Sigmoid colon (tissue), 7 donors: ENCODE measurements around the gene FANCC. TPM values are rescaled to one million over a fixed set of nuclear protein-coding genes. Genes with fewer than 3 reads are reported as not detected.

Source experiments
- DNase-seq: peaks from one replicate; pipeline ENCODE4 v3.0.0-alpha.2; 2019
- H3K27ac ChIP-seq, 4 donors: fragments of 200-600 bp; sonication (generic); one replicate each; pipeline ENCODE4 v1.5.1; 2016 to 2019; ENCODE audit warnings: mild to moderate bottlenecking in 1 of 4
- H3K27me3 ChIP-seq, 3 donors: fragments of 200-600 bp; sonication (generic); one replicate each; pipeline ENCODE4 v1.5.1; 2019; ENCODE audit warnings: mild to moderate bottlenecking in 1 of 3
- H3K36me3 ChIP-seq, 4 donors: fragments of 200-600 bp; sonication (generic); one replicate each; pipeline ENCODE4 v1.5.1; 2016 to 2019
- H3K4me1 ChIP-seq, 4 donors: fragments of 200-600 bp; sonication (generic); one replicate each; pipeline ENCODE4 v1.5.1; 2017 to 2019
- H3K4me3 ChIP-seq, 4 donors: fragments of 200-600 bp; sonication (generic); one replicate each; pipeline ENCODE4 v1.5.1; 2017 to 2019; ENCODE audit warnings: mild to moderate bottlenecking in 2 of 4, moderate library complexity in 1 of 4
- H3K9me3 ChIP-seq, 4 donors: fragments of 200-600 bp in 3 of 4; sonication (generic) in 3 of 4; one replicate each; pipeline versions ENCODE4 v1.5.1 to v1.6.1; 2013 to 2019
- CTCF ChIP-seq, 4 experiments: fragments of 450-650 bp in 3 of 4; fragments of 200-600 bp in 1 of 4; IDR thresholded peaks; one replicate each; pipeline ENCODE4 v1.5.1; 2016 to 2019; ENCODE audit warnings: antibody characterized with exemption in 4 of 4, mild to moderate bottlenecking in 3 of 4, moderate library complexity in 2 of 4
- EP300 ChIP-seq, 4 donors: sonication (generic); formaldehyde crosslinking; IDR thresholded peaks; one replicate each; pipeline ENCODE4 v1.6.1; 2017; ENCODE audit warnings: antibody characterized with exemption in 4 of 4
- POLR2A ChIP-seq, 2 donors: fragments of 450-650 bp; IDR thresholded peaks; one replicate each; pipeline ENCODE4 v1.6.1; 2016; ENCODE audit warnings: antibody characterized with exemption in 2 of 2, mild to moderate bottlenecking in 2 of 2, moderate library complexity in 2 of 2
- POLR2AphosphoS5 ChIP-seq, 4 donors: sonication (generic); formaldehyde crosslinking; IDR thresholded peaks; one replicate each; pipeline ENCODE4 v1.6.1; 2017; ENCODE audit warnings: antibody characterized with exemption in 4 of 4
- WGBS, 2 donors: extraction: QIAGEN DNeasy Blood & Tissue Kit; methylation state at CpG; one replicate each; pipeline ENCODE4 v1.1.7; 2013; 5-methylcytosine and 5-hydroxymethylcytosine counted together
- intact Hi-C: fragments of 100-400 bp; cut with DNase I; formaldehyde crosslinking; loops from one replicate; pipeline ENCODE4 v1.15.1; 2023
- polyA plus RNA-seq, 3 donors: library from polyadenylated mRNA; stranded (reverse); fragments of 200-250 nt; gene quantifications; one replicate each; pipeline ENCODE4 v1.2.3, GENCODE V29; 2013
- total RNA-seq, 4 donors: library from RNA; depleted of rRNA; stranded (reverse); fragments of >200 nt; gene quantifications; one replicate each; pipeline ENCODE4 v1.1.0, GENCODE V29; 2016
- donor health status: healthy with polysubstance abuse.
- donor health status: Bipolar disorder and iron deficiency.
- donor health status: healthy.

The FANCC gene
- total and polyA plus RNA-seq, 7 donors = 2.4 to 10.6 (median 5.3) TPM

DNA sequence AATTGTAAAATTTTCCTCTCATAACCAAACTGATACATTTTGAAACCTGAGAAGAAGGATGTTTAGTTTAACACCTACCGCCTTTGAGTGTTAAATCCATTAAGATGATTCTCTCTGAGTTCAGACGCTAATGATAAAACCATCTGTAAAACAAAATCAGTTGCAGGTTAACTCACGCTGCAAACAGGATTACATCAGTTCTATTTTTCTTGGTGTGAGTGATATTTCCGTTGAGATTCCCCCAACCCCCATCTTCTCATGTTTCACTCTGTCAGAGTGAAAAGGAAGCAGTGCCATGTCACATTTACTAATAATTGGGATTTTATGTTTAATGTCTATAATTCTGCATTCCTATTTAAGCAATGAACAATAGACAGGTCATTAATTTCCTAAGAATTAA is 146.5 kb downstream of the FANCC start:
- H3K27me3 ChIP-seq = no peaks in the 10 kb centered on the region
- peak overlapping the region in 1 of 4 donors; percentile 68 for H3K27ac ChIP-seq
- no peaks in the 10 kb centered on the region for H3K36me3 ChIP-seq
- 69 to 85% methylated on average over 4 of the region's 4 CpGs for WGBS, 2 donors
- no peak for DNase-seq
- TF ChIP-seq CTCF (IDR thresholded peaks at IDR 0.05) = no peak
- no peak for TF ChIP-seq EP300 (IDR thresholded peaks at IDR 0.05)
- no peak for TF ChIP-seq POLR2AphosphoS5 (IDR thresholded peaks at IDR 0.05)
- no peak for TF ChIP-seq POLR2A (IDR thresholded peaks at IDR 0.05)
- no peak overlapping the region for H3K4me3 ChIP-seq
- no peaks in the 10 kb centered on the region for H3K9me3 ChIP-seq
- intact Hi-C loops = no loop called here
- peaks cover 0 to 10% (median 2%) of the 10 kb centered on the region in 4 donors for H3K4me1 ChIP-seq

DNA sequence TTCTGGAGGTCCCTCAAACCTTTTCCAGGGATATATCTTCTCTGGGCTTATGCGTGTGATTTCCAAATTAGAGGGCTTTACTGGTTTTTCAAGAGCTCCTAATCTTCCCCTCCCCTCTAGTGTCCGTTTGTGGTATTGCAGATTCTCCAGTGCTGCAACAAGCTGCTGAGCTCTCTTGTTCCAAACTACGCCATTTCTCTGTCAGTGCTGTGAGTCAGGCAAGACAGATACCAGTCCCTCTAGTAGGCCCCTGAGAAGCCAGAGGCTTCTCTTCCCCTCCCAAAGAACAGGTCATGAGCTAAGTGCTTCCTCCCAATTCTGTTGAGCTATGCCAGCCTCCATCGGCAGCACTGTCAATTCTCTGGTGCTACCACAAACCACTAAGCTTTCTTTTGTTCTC is 149.5 kb downstream of the FANCC start:
- no peak for DNase-seq
- Histone ChIP-seq H3K27me3 (no peaks in the 10 kb centered on the region), H3K27ac (no peak overlapping the region)

DNA sequence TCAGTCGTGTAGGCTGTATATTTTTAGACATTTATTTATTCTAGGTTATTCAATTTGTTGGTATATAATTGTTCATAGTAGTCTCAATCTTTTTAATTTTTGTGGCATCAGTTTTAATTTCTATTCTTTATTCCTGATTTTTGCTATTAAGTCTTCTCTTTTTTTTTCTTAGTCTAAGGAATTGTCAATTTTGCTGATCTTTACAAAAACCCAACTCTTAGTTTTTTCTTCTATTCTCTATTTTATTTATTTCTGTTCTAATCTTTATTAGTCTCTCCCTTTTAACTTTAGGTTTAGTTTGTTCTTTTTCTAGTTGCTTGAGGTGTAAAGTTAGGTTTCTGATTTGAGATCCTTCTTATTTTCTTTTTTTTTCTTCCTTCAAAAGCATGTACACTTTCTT is 152.5 kb downstream of the FANCC start:
- H3K4me3 ChIP-seq = no peak overlapping the region
- DNase-seq = no peak
- intact Hi-C loops = no loop called here
- no peaks in the 10 kb centered on the region for H3K27me3 ChIP-seq
- H3K4me1 ChIP-seq = peaks cover 0 to 3% (median 0%) of the 10 kb centered on the region in 4 donors
- 86 to 90% methylated on average over 1 of the region's 1 CpG for WGBS, 2 donors
- no peaks in the 10 kb centered on the region for H3K9me3 ChIP-seq
- no peak overlapping the region for H3K27ac ChIP-seq
- H3K36me3 ChIP-seq = no peaks in the 10 kb centered on the region
- TF ChIP-seq CTCF (IDR thresholded peaks at IDR 0.05) = no peak
- no peak for TF ChIP-seq POLR2A (IDR thresholded peaks at IDR 0.05)
- no peak for TF ChIP-seq EP300 (IDR thresholded peaks at IDR 0.05)
- TF ChIP-seq POLR2AphosphoS5 (IDR thresholded peaks at IDR 0.05) = no peak

More for the DNA sequence above, 149.5 kb downstream of the FANCC start:
- Histone ChIP-seq H3K36me3 (no peaks in the 10 kb centered on the region), H3K4me1 (peaks cover 0 to 10% (median 2%) of the 10 kb centered on the region in 4 donors), H3K9me3 (no peaks in the 10 kb centered on the region), H3K4me3 (no peak overlapping the region)
- intact Hi-C loops = no loop called here
- TF ChIP-seq POLR2A (IDR thresholded peaks at IDR 0.05) (no peak), POLR2AphosphoS5 (IDR thresholded peaks at IDR 0.05) (no peak), CTCF (IDR thresholded peaks at IDR 0.05) (peak; percentile 51 to 80 (median 73))
- WGBS, 2 donors = 56 to 72% methylated on average over 4 of the region's 4 CpGs

DNA sequence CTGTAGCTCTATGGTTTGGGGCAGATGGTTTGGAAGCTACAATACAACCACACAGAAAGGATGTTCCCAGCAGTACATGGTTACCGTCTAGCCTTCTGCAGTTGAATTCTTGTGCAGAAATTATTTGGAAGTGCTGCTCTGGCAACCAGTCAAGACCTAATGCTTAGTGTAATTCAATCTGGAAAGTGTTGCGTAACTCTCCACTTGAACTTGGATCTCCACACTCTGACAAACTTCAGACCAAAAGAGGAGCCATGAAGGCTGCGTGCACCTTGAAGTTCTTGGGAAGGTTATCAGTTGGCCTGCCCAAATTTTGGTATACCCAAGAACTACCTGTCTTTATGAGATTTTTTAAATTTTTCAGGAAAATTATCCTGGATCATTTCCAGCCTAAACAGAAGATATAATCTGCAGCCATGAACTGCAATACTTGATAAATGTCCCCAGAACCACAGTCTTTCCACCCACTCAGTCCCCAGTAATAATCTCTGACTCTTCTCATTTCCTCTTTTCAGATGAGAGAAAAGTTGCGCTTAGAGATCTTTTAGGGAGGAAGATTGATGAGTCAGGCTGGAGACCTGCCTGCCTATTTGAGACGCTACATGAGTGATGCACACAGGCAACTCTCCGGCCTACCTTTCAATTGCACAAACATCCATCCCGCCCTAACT is 159.9 kb downstream of the FANCC start:
- TF ChIP-seq EP300 (IDR thresholded peaks at IDR 0.05) (no peak), POLR2AphosphoS5 (IDR thresholded peaks at IDR 0.05) (peak; percentile 65 to 72 (median 70))
- DNase-seq = peak; percentile 90
- WGBS, 2 donors = 79 to 83% methylated on average over 7 of the region's 7 CpGs
- no peaks in the 10 kb centered on the region for H3K27me3 ChIP-seq
- H3K9me3 ChIP-seq = no peaks in the 10 kb centered on the region
- no peak overlapping the region for H3K4me3 ChIP-seq
- intact Hi-C loops = no loop called here
- H3K36me3 ChIP-seq = no peaks in the 10 kb centered on the region
- H3K4me1 ChIP-seq = peaks cover 0 to 14% (median 13%) of the 10 kb centered on the region in 4 donors
- peak overlapping the region; percentile 20 to 53 (median 39) for H3K27ac ChIP-seq

- Histone ChIP-seq H3K4me1 (peaks cover 0 to 14% (median 13%) of the 10 kb centered on the region in 4 donors), H3K27ac (no peak overlapping the region), H3K4me3 (no peak overlapping the region), H3K27me3 (no peaks in the 10 kb centered on the region), H3K36me3 (no peaks in the 10 kb centered on the region), H3K9me3 (no peaks in the 10 kb centered on the region)
- no peak for DNase-seq
- 98% methylated on average over 2 of the region's 2 CpGs for WGBS, 2 donors
- TF ChIP-seq POLR2AphosphoS5 (IDR thresholded peaks at IDR 0.05) = no peak
- no peak for TF ChIP-seq EP300 (IDR thresholded peaks at IDR 0.05)
- no peak for TF ChIP-seq POLR2A (IDR thresholded peaks at IDR 0.05)
- TF ChIP-seq CTCF (IDR thresholded peaks at IDR 0.05) = no peak
- intact Hi-C loops = no loop called here
These were observed 161.4 kb downstream of the FANCC start for GRCh38 chr9:95156074-95156473.
